ENCODE data around the gene RAB1B.
A peak's percentile ranks its signal among the peaks of the same experiment; 100 is the strongest.

Gene RAB1B

DNA sequence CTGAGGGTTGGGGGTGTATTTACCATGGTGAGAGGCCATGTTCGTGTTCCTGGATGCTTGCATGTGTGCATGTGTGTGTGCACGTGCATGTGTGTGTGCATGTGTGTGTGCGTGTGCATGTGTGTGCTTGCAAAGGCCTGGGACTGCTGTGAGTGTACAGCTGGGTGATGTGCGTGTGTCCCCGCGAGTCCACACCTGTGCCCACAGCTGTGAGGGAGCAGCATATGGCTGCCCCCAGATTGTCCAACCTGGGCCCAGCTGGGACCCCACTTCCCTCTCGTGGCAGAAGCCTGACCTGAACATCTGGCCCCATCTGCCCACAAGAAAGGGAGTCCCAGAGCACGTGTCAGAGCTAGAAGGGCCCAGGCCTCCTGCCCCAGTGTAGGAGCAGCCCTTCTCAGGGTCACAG is 56.8 kb downstream of the RAB1B start:
- peak; percentile 33 for DNase-seq

DNA sequence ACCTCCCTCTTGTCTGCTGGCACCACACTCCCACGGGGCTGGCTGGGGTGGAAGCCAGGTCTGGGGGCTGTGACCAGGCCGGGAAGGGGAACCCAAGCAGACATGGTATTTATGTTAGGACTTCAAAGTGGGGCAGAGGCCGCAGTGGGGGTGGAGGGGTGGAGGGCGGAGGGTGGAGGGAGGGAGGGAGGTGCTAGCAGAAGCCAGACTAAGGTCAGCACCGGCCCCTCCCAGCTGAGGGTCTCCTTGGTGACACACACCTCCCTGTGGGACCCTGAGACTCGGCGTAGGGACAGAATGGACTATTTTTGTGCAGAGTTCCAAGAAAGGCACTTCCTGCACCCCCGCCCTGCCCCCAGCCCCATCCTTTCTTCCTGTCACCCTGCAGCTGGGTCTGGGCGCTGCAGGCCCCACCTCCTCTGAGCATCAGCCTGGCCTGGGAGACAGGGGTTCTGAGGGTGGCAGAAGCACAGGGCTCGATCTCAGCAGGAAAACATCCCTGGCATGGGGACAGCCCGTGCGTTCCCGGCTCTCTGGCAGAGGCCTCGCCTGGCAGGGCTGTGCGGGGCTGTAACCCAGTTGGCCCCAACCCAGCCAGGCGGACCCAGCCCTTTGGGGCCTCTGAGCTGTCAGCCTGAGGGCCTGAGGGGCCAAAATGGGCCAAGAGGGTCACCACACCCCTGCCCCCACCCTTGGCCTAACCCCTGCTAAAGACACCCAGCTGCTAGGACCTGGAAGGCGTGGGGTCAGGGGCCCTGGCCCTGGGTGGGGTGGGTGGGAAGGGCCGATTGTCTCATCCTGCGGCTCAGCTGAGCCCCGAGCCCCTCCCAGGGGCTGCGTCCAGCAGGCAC is 58.0 kb downstream of the RAB1B start:
- DNase-seq, result peak; percentile 58
